DMS79 (cell line): Measurements from ENCODE around the gene GDPD5.
A peak's percentile ranks its signal among the peaks of the same experiment; 100 is the strongest.
"Not testable (repeated sequence)": the region's sequence is repeated elsewhere in the genome, so short reads cannot be mapped to it uniquely, and the experiment has no call there.

Source experiments
- DNase-seq: peaks from one replicate; lab custom pipeline; 2025; lab: John Stamatoyannopoulos, UW

The GDPD5 gene

GRCh38 chr11:75428989-75429640, 96.6 kb downstream of the GDPD5 start:
- DNase-seq = no peak

GRCh38 chr11:75428281-75428724, 97.4 kb downstream of the GDPD5 start:
- DNase-seq = peak; percentile 31

GRCh38 chr11:75427181-75427580, 98.6 kb downstream of the GDPD5 start:
- DNase-seq = no peak

- no peak for DNase-seq
These were observed 99.0 kb downstream of the GDPD5 start for GRCh38 chr11:75426720-75427086.

GRCh38 chr11:75425422-75425821, 100.3 kb downstream of the GDPD5 start:
- no peak for DNase-seq

- DNase-seq = peak; percentile 74
These were observed 101.3 kb downstream of the GDPD5 start for GRCh38 chr11:75424396-75424795.

GRCh38 chr11:75423721-75424120, 102.0 kb downstream of the GDPD5 start:
- DNase-seq = no peak

- DNase-seq = peak; percentile 57
These were observed 103.2 kb downstream of the GDPD5 start for GRCh38 chr11:75422248-75423231.

GRCh38 chr11:75421902-75422247, 103.9 kb downstream of the GDPD5 start:
- no peak for DNase-seq

- no peak for DNase-seq
These were observed 104.6 kb downstream of the GDPD5 start for GRCh38 chr11:75421035-75421602.

- no peak for DNase-seq
These were observed 105.3 kb downstream of the GDPD5 start for GRCh38 chr11:75420224-75421034.

- DNase-seq = no peak
These were observed 111.9 kb downstream of the GDPD5 start for GRCh38 chr11:75413864-75414263.

GRCh38 chr11:75413146-75413545, 112.6 kb downstream of the GDPD5 start:
- DNase-seq = not testable (repeated sequence)

- not testable (repeated sequence) for DNase-seq
These were observed 115.8 kb downstream of the GDPD5 start for GRCh38 chr11:75409971-75410370.

- DNase-seq = no peak
These were observed 116.9 kb downstream of the GDPD5 start for GRCh38 chr11:75408957-75409219.

GRCh38 chr11:75406338-75406777, 119.4 kb downstream of the GDPD5 start:
- DNase-seq = no peak

GRCh38 chr11:75403983-75404658, 121.6 kb downstream of the GDPD5 start:
- DNase-seq = no peak

GRCh38 chr11:75403037-75403436, 122.7 kb downstream of the GDPD5 start:
- no peak for DNase-seq

- no peak for DNase-seq
These were observed 123.6 kb downstream of the GDPD5 start for GRCh38 chr11:75402002-75402773.

GRCh38 chr11:75400146-75400865, 125.4 kb downstream of the GDPD5 start:
- no peak for DNase-seq
